ENCODE measurements around the gene HRK.

HRK gene

DNA sequence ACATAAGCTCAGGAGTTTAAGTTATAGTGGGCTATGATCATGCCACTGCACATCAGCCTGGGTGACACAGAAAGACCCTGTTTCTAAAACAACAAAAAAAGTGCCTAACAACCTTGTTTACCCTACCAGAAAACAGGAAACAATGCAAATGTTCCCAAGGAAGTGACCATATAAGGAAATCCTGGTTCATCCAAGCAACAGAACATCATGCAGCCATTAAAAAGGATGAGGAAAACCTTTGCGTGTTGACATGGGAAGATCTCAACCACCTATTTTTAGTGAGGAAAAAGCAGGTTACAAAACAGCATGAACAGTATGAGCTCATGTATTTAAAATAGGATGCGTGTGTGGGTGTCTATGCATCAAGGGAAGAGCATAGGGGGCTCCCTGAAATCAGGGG, 13.7 kb downstream of the HRK start:
- DNase-seq (ENCODE audit: insufficient read length, low spot score) (no peak), FAIRE-seq (no peak)
- TF ChIP-seq POLR2A (IDR thresholded peaks at IDR 0.05; ENCODE audit: low read depth, low read length) = no peak

- FAIRE-seq = peak; percentile 62
- peak; percentile 57 for DNase-seq (ENCODE audit: insufficient read length, low spot score)
- TF ChIP-seq POLR2A (IDR thresholded peaks at IDR 0.05; ENCODE audit: low read depth, low read length) = no peak
Measured at GRCh38 chr12:116864371-116865160, 16.7 kb downstream of the HRK start.

DNA sequence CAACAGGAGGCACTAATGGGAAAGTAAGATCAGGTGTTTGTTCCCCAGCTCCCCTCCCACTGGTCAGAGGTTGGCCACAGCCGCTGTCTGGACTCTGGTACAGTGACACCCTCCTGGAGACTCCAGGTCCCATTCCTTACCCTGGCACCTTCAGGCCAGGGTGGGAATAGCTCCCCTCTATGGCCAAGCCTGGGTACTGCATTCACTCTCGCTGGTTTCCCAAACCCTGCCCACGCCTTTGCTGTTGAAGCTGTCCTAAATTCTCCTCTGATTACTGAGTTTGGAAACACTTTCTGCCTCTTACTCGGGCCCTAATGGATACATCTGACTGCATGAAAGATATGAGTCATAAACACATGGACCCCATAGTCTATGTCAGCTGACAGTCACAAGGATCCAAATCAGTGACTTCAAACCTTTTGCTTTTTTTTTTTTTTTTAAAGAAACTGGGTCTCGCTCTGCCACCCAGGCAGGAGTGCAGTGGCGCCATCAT, 17.9 kb downstream of the HRK start:
- TF ChIP-seq POLR2A (IDR thresholded peaks at IDR 0.05; ENCODE audit: low read depth, low read length) = no peak
- DNase-seq (ENCODE audit: insufficient read length, low spot score) (peak; percentile 44), FAIRE-seq (no peak)

DNA sequence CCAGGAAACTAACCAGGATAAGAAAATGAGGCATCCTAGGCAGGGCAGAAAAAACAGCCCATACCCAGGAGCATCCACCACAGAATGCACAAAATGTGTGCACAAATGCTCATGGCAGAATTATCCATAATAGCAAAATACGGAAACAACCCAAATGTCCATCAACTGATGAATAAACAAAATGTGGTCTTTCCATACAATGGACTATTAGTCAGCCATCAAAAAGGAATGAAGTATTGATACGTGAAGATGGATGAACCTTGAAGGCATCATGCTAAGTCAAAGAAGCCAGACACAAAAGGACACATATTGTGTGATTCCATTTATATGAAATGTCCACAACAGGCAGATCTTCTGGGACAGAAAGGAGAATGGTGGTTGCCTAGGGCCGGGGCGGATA, 19.1 kb downstream of the HRK start:
- FAIRE-seq (no peak), DNase-seq (ENCODE audit: insufficient read length, low spot score) (no peak)
- TF ChIP-seq POLR2A (IDR thresholded peaks at IDR 0.05; ENCODE audit: low read depth, low read length) = no peak

GRCh38 chr12:116861320-116861719, 19.9 kb downstream of the HRK start:
- FAIRE-seq (no peak), DNase-seq (ENCODE audit: insufficient read length, low spot score) (no peak)

DNA sequence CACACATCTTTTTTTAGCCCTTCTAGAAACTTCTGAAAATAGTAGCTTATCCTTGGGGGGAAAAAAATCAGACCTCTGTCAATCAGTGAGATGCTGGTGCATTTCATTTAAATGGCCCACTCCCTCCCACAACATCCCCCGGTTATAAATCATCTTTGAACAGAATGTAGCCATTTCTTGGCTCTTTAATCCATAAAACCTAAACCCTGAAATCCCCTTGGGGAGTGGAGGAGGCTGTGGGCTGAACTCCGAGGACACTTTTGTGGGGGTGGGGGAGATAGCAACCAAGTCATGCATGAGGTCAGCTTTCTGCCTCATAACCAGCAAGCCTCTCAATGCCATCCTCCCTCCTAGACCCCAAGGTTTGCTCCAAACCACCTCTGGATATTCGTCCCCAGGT, 21.0 kb downstream of the HRK start:
- TF ChIP-seq POLR2A (IDR thresholded peaks at IDR 0.05; ENCODE audit: low read depth, low read length) = no peak
- FAIRE-seq (no peak), DNase-seq (ENCODE audit: insufficient read length, low spot score) (no peak)

More at GRCh38 chr12:116861320-116861719, 19.9 kb downstream of the HRK start:
- TF ChIP-seq POLR2A (IDR thresholded peaks at IDR 0.05; ENCODE audit: low read depth, low read length) = no peak

- TF ChIP-seq POLR2A (IDR thresholded peaks at IDR 0.05; ENCODE audit: low read depth, low read length) = no peak
- no peak for DNase-seq (ENCODE audit: insufficient read length, low spot score)
- FAIRE-seq = no peak
Measured at GRCh38 chr12:116859079-116859478, 22.2 kb downstream of the HRK start.

GRCh38 chr12:116856729-116857128, 24.5 kb downstream of the HRK start:
- FAIRE-seq (no peak), DNase-seq (ENCODE audit: insufficient read length, low spot score) (no peak)
- no peak for TF ChIP-seq POLR2A (IDR thresholded peaks at IDR 0.05; ENCODE audit: low read depth, low read length)

- FAIRE-seq = no peak
- DNase-seq (ENCODE audit: insufficient read length, low spot score) = no peak
- TF ChIP-seq POLR2A (IDR thresholded peaks at IDR 0.05; ENCODE audit: low read depth, low read length) = no peak
Measured at GRCh38 chr12:116855744-116856470, 25.3 kb downstream of the HRK start.

DNA sequence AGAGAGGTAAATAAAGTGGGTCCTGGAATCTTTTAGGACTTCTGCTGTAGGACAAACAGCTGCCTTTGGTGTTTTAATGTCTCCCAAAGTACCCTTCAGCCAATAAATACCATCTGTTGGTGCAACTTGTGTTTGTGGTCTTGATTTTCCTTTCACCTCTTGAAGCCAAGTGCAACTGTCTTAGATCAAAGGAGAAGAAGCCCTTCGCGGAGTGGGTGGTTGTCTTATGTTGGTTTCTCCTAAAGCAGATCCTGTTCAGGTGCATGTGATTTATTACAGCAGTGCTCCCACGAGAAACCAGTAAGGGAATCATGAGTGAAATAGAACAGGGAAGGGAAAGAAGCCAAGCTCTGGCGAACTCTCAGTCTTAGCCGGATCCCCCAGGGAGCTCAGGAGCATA, 27.7 kb downstream of the HRK start:
- FAIRE-seq (no peak), DNase-seq (ENCODE audit: insufficient read length, low spot score) (no peak)
- TF ChIP-seq POLR2A (IDR thresholded peaks at IDR 0.05; ENCODE audit: low read depth, low read length) = no peak

- DNase-seq (ENCODE audit: insufficient read length, low spot score) = no peak
- no peak for TF ChIP-seq POLR2A (IDR thresholded peaks at IDR 0.05; ENCODE audit: low read depth, low read length)
- FAIRE-seq = no peak
Measured at GRCh38 chr12:116852303-116852702, 28.9 kb downstream of the HRK start.

GRCh38 chr12:116849216-116849615, 32.0 kb downstream of the HRK start:
- no peak for TF ChIP-seq POLR2A (IDR thresholded peaks at IDR 0.05; ENCODE audit: low read depth, low read length)
- no peak for DNase-seq (ENCODE audit: insufficient read length, low spot score)
- no peak for FAIRE-seq

DNA sequence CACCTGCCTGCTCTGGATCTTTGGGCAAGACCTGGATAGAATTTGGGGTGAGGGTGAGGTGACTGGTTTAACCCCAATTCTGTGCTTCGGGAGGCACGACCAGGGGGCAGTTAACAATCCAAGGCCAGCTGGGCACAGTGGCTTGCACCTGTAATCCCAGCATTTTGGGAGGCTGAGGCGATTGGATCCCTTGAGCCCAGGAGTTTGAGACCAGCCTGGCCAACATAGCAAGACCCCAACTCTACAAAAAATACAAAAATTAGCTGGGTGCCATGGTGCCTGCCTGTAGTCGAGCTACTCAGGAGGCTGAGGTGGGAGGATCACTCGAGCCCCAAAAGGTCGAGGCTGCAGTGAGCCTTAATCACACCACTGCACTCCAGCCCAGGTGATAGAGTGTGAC, 38.2 kb downstream of the HRK start:
- FAIRE-seq (no peak), DNase-seq (ENCODE audit: insufficient read length, low spot score) (no peak)
- no peak for TF ChIP-seq POLR2A (IDR thresholded peaks at IDR 0.05; ENCODE audit: low read depth, low read length)

DNA sequence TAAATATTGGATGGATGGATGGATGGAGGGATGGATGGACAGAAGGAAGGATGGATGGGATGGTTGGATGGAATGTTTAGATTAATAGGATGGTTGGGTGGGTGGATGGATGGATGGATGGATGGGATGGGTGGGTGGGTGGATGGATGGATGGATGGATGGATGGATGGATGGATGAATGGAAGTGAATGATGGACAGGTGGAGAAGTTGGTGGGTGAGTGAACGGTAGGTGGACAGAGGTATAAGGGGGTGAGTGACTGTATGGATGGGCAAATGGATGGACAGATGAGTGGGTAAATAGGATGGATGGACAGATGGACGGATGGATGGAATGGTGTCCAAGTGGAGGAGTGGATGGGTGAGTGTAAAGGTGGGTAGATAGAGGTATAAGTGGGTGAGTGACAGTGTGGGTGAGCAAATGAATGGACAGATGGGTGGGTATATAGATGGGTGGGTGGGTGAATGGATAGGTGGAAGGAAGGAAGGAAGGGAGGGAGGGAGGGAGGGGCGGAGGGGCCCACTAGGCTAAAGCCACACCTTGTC, 41.9 kb downstream of the HRK start:
- TF ChIP-seq POLR2A (IDR thresholded peaks at IDR 0.05; ENCODE audit: low read depth, low read length) = no peak
- FAIRE-seq (no peak), DNase-seq (ENCODE audit: insufficient read length, low spot score) (no peak)
